ENCODE data around the gene ARHGDIB. TPM values are rescaled to one million over a fixed set of nuclear protein-coding genes. Genes with fewer than 3 reads are reported as not detected.

Gene ARHGDIB
- total and polyA plus RNA-seq, 2 of the 13 experiments (the other 11 are each of a cell fraction or from before 2014, with no cell fraction given) = 0.11 to 0.87 TPM

GRCh38 chr12:14915736-14916135 lies 45.7 kb downstream of the ARHGDIB start:
- H4K20me1 ChIP-seq (ENCODE audit: insufficient read depth, low read length) = no peaks in the 10 kb centered on the region
- no peak for TF ChIP-seq ZNF468 (CRISPR knock-in tag; IDR thresholded peaks at IDR 0.05)
- TF ChIP-seq CEBPZ (IDR thresholded peaks at IDR 0.05; ENCODE audit: low read length) = no peak
- no peak for TF ChIP-seq KLF13 (CRISPR knock-in tag; IDR thresholded peaks at IDR 0.05)
- no peak for TF ChIP-seq JDP2 (CRISPR knock-in tag; IDR thresholded peaks at IDR 0.05; ENCODE audit: borderline replicate concordance)
- no peak for TF ChIP-seq ZNF674 (CRISPR knock-in tag; IDR thresholded peaks at IDR 0.05; ENCODE audit: low read depth)
- TF ChIP-seq THRA (CRISPR knock-in tag; IDR thresholded peaks at IDR 0.05; ENCODE audit: borderline replicate concordance) = no peak
- TF ChIP-seq ISL2 (CRISPR knock-in tag; IDR thresholded peaks at IDR 0.05) = no peak
- H3K27ac ChIP-seq (ENCODE audit: extremely low read length, insufficient read depth, low read length) = no peak overlapping the region
- no peaks in the 10 kb centered on the region for H3K79me2 ChIP-seq (ENCODE audit: insufficient read depth, low read length)
- no peak overlapping the region for H2AFZ ChIP-seq (ENCODE audit: low read length)
- H3K9ac ChIP-seq (ENCODE audit: insufficient read depth, low read depth, low read length) = no peak overlapping the region
- H3K27me3 ChIP-seq (ENCODE audit: control insufficient read depth in 1 of 2, insufficient read depth in 2 of 2, low read length in 2 of 2) = no peaks in the 10 kb centered on the region
- CTCF ChIA-PET (ENCODE audit: low intra/inter-chr PET ratio, low total read pairs) = no interaction called here
- H3K4me3 ChIP-seq (replicated peaks in 1 of 3; ENCODE audit: insufficient read depth in 1 of 3, low read depth in 2 of 3, low read length in 3 of 3) = no peak overlapping the region
- H3K4me2 ChIP-seq (ENCODE audit: low read depth, low read length) = no peak overlapping the region
- intact Hi-C loops (cut with micrococcal nuclease; ENCODE audit: unreplicated experiment) (no loop called here), in situ Hi-C loops (cut with HindIII; ENCODE audit: extremely low pct_ligation_motif_present, low pct_unique_long_range_greater_than_20kb) (no loop called here)
- H3K4me1 ChIP-seq (ENCODE audit: insufficient read depth, low read length) = no peaks in the 10 kb centered on the region
- no TSS peak for BruUV-seq (replicated peaks)
- 26% methylated on average over 2 of the region's 2 CpGs for WGBS (ENCODE audit: low lambda C conversion rate)
- DNase-seq (ENCODE audit: low spot score) (no peak), FAIRE-seq (no peak), ATAC-seq (no peak)
- no peaks in the 10 kb centered on the region for H3K9me3 ChIP-seq (ENCODE audit: low read length)
- POLR2A ChIA-PET = no interaction called here
- H3K36me3 ChIP-seq (replicated peaks in 1 of 2; ENCODE audit: control insufficient read depth in 1 of 2, insufficient read depth in 2 of 2, low read length in 2 of 2) = no peaks in the 10 kb centered on the region

All from HepG2 (cell line).